HCT116 (cell line): ENCODE data around the gene ATXN7L1.

Experiments used
- CBX3 ChIP-seq: IDR thresholded peaks from 2 replicates; pipeline ENCODE4 v1.6.1; 2012; ENCODE audit warnings: low read depth
- CTCF ChIP-seq, 3 experiments: fragments of 200-600 bp in 1 of 3; sonication (generic) in 1 of 3; IDR thresholded peaks in 2 of 3; conservative IDR thresholded peaks in 1 of 3; 2 replicates each; pipeline ENCODE4 v1.5.1; 2012 to 2017; ENCODE audit warnings: low read depth in 2 of 3, low read length in 2 of 3, antibody characterized with exemption in 1 of 3, borderline replicate concordance in 1 of 3, control low read depth in 1 of 3, mild to moderate bottlenecking in 1 of 3, mixed read lengths in 1 of 3, mixed run types in 1 of 3, moderate library complexity in 1 of 3; ENCODE audit not compliant: insufficient read depth in 1 of 3
- EZH2 ChIP-seq: fragments of 200-600 bp; sonication (generic); IDR thresholded peaks from 2 replicates; pipeline ENCODE4 v1.6.1; 2017; ENCODE audit warnings: antibody characterized with exemption, mixed run types
- EZH2phosphoT487 ChIP-seq: fragments of 200-600 bp; IDR thresholded peaks from 2 replicates; pipeline ENCODE4 v1.6.1; 2018; ENCODE audit warnings: antibody characterized with exemption, borderline replicate concordance
- POLR2A ChIP-seq: IDR thresholded peaks from 2 replicates; pipeline ENCODE4 v1.7.0; 2011; ENCODE audit warnings: borderline replicate concordance; ENCODE audit not compliant: insufficient read depth, insufficient read length; ENCODE audit errors: extremely low read depth
- RAD21 ChIP-seq: IDR thresholded peaks from 2 replicates; pipeline ENCODE4 v1.6.1; 2012; ENCODE audit warnings: low read depth, mild to moderate bottlenecking
- SP1 ChIP-seq: IDR thresholded peaks from 2 replicates; pipeline ENCODE4 v1.6.1; 2012; ENCODE audit warnings: low read depth
- ZNF274 ChIP-seq: fragments of 200-500 bp; sonication (Bioruptor generic); IDR thresholded peaks from 2 replicates; pipeline ENCODE4 v1.6.1; 2014; ENCODE audit warnings: mild to moderate bottlenecking, low read depth, low read length, inconsistent platforms
- TF ChIP-seq, protein P1 (sequence below): IDR thresholded peaks from 2 replicates; pipeline ENCODE4 v1.6.1; 2012

- TF ChIP-seq POLR2A (no peak), CTCF (IDR thresholded peaks at IDR 0.05 in 2 of 3, conservative IDR thresholded peaks at IDR 0.05 in 1 of 3; ENCODE audit: borderline replicate concordance in 1 of 3, insufficient read depth in 1 of 3, low read depth in 2 of 3, low read length in 2 of 3) (no peak), RAD21 (no peak), ZNF274 (no peak), EZH2phosphoT487 (no peak), SP1 (no peak), EZH2 (no peak), CBX3 (no peak)
- TF ChIP-seq, protein P1, sequence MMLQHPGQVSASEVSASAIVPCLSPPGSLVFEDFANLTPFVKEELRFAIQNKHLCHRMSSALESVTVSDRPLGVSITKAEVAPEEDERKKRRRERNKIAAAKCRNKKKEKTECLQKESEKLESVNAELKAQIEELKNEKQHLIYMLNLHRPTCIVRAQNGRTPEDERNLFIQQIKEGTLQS, result no peak
These were observed 30.9 kb upstream of the ATXN7L1 start for GRCh38 chr7:105907129-105907846.
